NCI-H2227 (cell line): ENCODE data around the gene MYH7B.

ENCODE experiments used
- DNase-seq: peaks from one replicate; lab custom pipeline; 2025; ENCODE audit not compliant: unreplicated experiment; lab: John Stamatoyannopoulos, UW

Gene MYH7B

DNA sequence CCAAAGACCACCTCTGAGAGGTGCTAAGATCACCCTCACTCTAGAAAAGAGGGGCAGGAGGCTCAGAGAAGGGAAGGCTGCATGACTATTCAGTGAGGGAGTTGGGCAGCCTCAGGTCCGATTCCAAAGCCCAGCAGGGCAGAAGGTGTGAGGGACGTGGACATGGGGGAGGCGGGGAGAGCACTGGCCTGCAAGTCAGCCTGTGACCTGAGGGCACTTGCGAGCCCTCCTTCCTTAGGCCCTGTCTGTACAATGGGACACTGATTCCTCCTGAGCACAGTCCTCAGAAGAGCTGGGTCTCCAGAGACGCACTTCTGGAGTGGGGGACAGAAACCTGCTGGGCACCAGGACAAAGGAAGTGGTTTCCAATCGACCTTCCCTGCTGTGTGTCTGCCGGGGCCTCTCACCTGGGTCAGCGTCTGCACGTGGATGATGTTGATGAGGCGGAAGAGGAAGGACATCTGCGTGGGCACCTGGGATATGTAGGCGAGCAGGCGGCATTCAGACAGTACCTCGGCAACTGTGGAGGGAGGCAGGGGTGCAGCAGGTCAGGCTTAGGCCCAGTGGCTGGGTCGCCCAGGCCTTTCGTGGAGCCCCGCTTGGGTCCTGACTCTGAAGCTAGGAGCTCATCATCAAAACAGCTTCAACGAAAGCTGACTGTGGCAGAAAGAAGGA lies 48.5 kb downstream of the MYH7B start:
- no peak for DNase-seq

DNA sequence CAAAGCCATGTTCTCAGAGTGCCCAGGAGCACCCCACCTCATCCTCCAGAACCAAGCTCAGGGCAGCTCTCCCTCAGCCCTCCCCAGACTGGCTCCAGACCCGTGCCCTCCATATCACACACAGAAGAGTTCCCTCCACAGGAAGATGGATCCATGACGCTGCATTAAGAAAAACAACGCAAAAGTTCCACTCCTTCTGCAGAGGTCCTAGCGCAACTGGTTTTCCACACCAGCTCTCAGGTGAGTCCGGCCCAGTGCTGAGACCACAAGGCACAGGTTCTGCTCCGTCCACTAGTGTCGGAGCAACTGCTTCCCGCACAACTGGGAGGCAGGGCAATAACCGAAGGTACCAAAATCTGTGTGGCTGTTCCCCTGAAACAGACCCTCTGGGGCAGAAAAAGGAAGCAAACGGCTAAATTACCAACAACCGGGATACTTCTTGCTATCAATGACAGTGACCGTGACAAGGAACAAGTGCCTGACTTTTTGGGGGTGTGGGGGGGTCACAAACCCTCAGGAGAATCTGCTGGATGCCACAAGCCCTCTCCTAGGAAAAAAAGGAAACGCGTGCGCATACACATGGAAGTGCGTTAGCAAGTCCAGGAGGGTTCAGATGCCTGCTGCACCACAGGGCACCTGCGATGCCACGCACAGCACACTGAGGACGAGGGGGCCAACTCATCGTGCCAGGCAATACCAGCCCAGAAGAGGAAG lies 49.2 kb downstream of the MYH7B start:
- DNase-seq: no peak
